Liver (tissue), 9 donors: ENCODE data around the gene HNRNPA2B1. TPM values are rescaled to one million over a fixed set of nuclear protein-coding genes. Genes with fewer than 3 reads are reported as not detected.
"Not testable (repeated sequence)": the region's sequence is repeated elsewhere in the genome, so short reads cannot be mapped to it uniquely, and the experiment has no call there.

Experiments
- DNase-seq: peaks from one replicate; pipeline ENCODE4 v3.0.0-alpha.2; 2017; ENCODE audit warnings: low spot score
- H3K27ac ChIP-seq, 2 donors: one replicate each; pipeline ENCODE4 v1.7.0; 2013; ENCODE audit warnings: inconsistent platforms in 2 of 2, low read length in 2 of 2, control low read depth in 1 of 2, low read depth in 1 of 2, mild to moderate bottlenecking in 1 of 2
- H3K27me3 ChIP-seq, 4 donors: one replicate each; pipeline versions ENCODE4 v1.6.1 to v1.7.0; 2013; ENCODE audit warnings: low read length in 3 of 4, inconsistent platforms in 1 of 4, mild to moderate bottlenecking in 1 of 4, moderate library complexity in 1 of 4; ENCODE audit not compliant: control insufficient read depth in 4 of 4, insufficient read depth in 4 of 4
- H3K36me3 ChIP-seq, 4 donors: one replicate each; pipeline versions ENCODE4 v1.6.1 to v1.7.0; 2013; ENCODE audit warnings: low read length in 3 of 4, mild to moderate bottlenecking in 3 of 4, low read depth in 1 of 4, moderate library complexity in 1 of 4; ENCODE audit not compliant: control insufficient read depth in 4 of 4, insufficient read depth in 3 of 4
- H3K4me1 ChIP-seq, 4 donors: one replicate each; pipeline versions ENCODE4 v1.6.1 to v1.7.0; 2013; ENCODE audit warnings: low read length in 3 of 4, mild to moderate bottlenecking in 3 of 4, moderate library complexity in 1 of 4; ENCODE audit not compliant: control insufficient read depth in 4 of 4, insufficient read depth in 4 of 4
- H3K4me3 ChIP-seq, 3 donors: one replicate each; pipeline versions ENCODE4 v1.6.1 to v1.7.0; 2013; ENCODE audit warnings: low read length in 3 of 3, control low read depth in 1 of 3, low read depth in 1 of 3, mild to moderate bottlenecking in 1 of 3
- H3K9ac ChIP-seq, 2 donors: one replicate each; pipeline ENCODE4 v1.7.0; 2013; ENCODE audit warnings: low read length in 2 of 2, mild to moderate bottlenecking in 2 of 2, moderate library complexity in 2 of 2, control low read depth in 1 of 2, low read depth in 1 of 2
- H3K9me3 ChIP-seq, 4 donors: one replicate each; pipeline versions ENCODE4 v1.6.1 to v1.7.0; 2013; ENCODE audit warnings: low read length in 3 of 4; ENCODE audit not compliant: control insufficient read depth in 4 of 4
- CTCF ChIP-seq: fragments of 150-350 bp; IDR thresholded peaks from 2 replicates; pipeline ENCODE4 v1.5.1; 2017; ENCODE audit warnings: improper control_type of control experiment, low read depth, low read length; ENCODE audit not compliant: missing input control
- FOXA1 ChIP-seq: IDR thresholded peaks from 2 replicates; pipeline ENCODE4 v1.6.1; 2016; ENCODE audit warnings: antibody characterized with exemption
- FOXA2 ChIP-seq: IDR thresholded peaks from 2 replicates; pipeline ENCODE4 v1.6.1; 2016; ENCODE audit warnings: antibody characterized with exemption
- GABPA ChIP-seq, 2 donors: IDR thresholded peaks in 1 of 2; conservative IDR thresholded peaks in 1 of 2; 2 replicates each; pipeline ENCODE4 v1.6.1; 2016; ENCODE audit warnings: antibody characterized with exemption in 2 of 2, mild to moderate bottlenecking in 1 of 2, moderate library complexity in 1 of 2
- HNF4G ChIP-seq: IDR thresholded peaks from 2 replicates; pipeline ENCODE4 v1.6.1; 2016; ENCODE audit warnings: antibody characterized with exemption
- NR2F2 ChIP-seq: IDR thresholded peaks from 2 replicates; pipeline ENCODE4 v1.6.1; 2016; ENCODE audit warnings: antibody characterized with exemption
- REST ChIP-seq: IDR thresholded peaks from 2 replicates; pipeline ENCODE4 v1.6.1; 2016; ENCODE audit warnings: antibody characterized with exemption, mild to moderate bottlenecking
- YY1 ChIP-seq: IDR thresholded peaks from 2 replicates; pipeline ENCODE4 v1.6.1; 2016; ENCODE audit warnings: antibody characterized with exemption, mild to moderate bottlenecking
- WGBS: extraction: QIAGEN DNeasy Blood & Tissue Kit; methylation state at CpG from one replicate; pipeline ENCODE4 v1.1.7; 2013; 5-methylcytosine and 5-hydroxymethylcytosine counted together
- polyA plus RNA-seq, 2 donors: library from polyadenylated mRNA; stranded (reverse) in 1 of 2; unstranded in 1 of 2; fragments of 200-250 nt in 1 of 2; fragments of >200 nt in 1 of 2; fragmentation: Nextera tagmentation in 1 of 2; extraction: Ambion mirVana in 1 of 2; gene quantifications; one replicate each; pipeline versions ENCODE4 v1.2.1 to v1.2.3, GENCODE V29; 2013 to 2015
- total RNA-seq, 2 donors: library from RNA; depleted of rRNA; stranded (reverse); fragments of >200 nt; gene quantifications; one replicate each; pipeline ENCODE4 v1.2.3, GENCODE V29; 2014
- TF ChIP-seq, protein P1 (sequence below): IDR thresholded peaks from 2 replicates; pipeline ENCODE4 v1.6.1; 2016; ENCODE audit warnings: antibody characterized with exemption
- TF ChIP-seq, protein P2 (sequence below): IDR thresholded peaks from 2 replicates; pipeline ENCODE4 v1.6.1; 2016; ENCODE audit warnings: antibody characterized with exemption
- donor health status: healthy.
- donor health status: healthy.
- donor health status: healthy.
- donor health status: healthy.
- donor health status: healthy.

Gene HNRNPA2B1
- total and polyA plus RNA-seq, 4 donors = 128 to 295 (median 181) TPM

- Histone ChIP-seq H3K27ac (no peak overlapping the region), H3K36me3 (no peaks in the 10 kb centered on the region), H3K9ac (no peak overlapping the region), H3K27me3 (peaks cover 0 to 3% (median 0%) of the 10 kb centered on the region in 4 donors), H3K9me3 (no peaks in the 10 kb centered on the region), H3K4me1 (peaks cover 0 to 10% (median 9%) of the 10 kb centered on the region in 4 donors), H3K4me3 (no peak overlapping the region)
- TF ChIP-seq FOXA1 = no peak
- TF ChIP-seq HNF4G = no peak
- no peak for TF ChIP-seq FOXA2
- TF ChIP-seq YY1 = no peak
- TF ChIP-seq REST = no peak
- TF ChIP-seq, protein P1, sequence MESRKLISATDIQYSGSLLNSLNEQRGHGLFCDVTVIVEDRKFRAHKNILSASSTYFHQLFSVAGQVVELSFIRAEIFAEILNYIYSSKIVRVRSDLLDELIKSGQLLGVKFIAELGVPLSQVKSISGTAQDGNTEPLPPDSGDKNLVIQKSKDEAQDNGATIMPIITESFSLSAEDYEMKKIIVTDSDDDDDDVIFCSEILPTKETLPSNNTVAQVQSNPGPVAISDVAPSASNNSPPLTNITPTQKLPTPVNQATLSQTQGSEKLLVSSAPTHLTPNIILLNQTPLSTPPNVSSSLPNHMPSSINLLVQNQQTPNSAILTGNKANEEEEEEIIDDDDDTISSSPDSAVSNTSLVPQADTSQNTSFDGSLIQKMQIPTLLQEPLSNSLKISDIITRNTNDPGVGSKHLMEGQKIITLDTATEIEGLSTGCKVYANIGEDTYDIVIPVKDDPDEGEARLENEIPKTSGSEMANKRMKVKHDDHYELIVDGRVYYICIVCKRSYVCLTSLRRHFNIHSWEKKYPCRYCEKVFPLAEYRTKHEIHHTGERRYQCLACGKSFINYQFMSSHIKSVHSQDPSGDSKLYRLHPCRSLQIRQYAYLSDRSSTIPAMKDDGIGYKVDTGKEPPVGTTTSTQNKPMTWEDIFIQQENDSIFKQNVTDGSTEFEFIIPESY = no peak
- TF ChIP-seq, protein P2, sequence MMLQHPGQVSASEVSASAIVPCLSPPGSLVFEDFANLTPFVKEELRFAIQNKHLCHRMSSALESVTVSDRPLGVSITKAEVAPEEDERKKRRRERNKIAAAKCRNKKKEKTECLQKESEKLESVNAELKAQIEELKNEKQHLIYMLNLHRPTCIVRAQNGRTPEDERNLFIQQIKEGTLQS = no peak
- TF ChIP-seq GABPA (IDR thresholded peaks at IDR 0.05 in 1 of 2, conservative IDR thresholded peaks at IDR 0.05 in 1 of 2) = no peak
- no peak for TF ChIP-seq CTCF
- TF ChIP-seq NR2F2 = no peak
- WGBS = 64% methylated on average over 15 of the region's 15 CpGs
- DNase-seq = no peak
Observed at GRCh38 chr7:26153823-26154783, 46.4 kb downstream of the HNRNPA2B1 start.

DNA sequence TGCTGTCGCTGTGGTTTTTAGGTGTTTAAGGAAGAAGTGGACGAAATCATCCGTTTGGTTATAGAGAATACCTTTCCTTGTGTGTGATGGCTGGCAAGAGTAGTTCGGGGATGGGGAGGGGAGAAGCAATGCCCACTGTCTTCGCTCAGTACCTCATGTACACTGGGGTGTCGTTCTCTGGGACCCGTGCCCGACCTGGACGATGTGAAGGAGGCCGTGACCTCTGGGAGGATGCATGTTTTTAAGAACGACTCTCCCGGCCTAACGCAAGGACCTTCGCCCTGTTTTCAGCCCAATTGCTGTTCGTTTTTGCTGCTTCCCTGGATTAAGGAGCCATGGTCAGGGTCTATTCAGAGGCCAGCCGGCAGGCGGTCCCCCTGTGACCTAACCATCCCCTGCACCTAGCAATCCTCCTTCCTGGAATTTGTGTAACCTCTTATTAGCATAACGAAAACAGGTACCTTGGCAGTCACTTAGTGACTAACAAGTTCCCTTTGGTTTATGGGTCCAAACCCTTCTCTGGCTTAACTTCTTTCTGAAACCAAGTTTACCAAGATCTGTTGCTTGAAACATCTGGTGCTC is 47.2 kb downstream of the HNRNPA2B1 start:
- no peaks in the 10 kb centered on the region for H3K9me3 ChIP-seq
- 15% methylated on average over 18 of the region's 18 CpGs for WGBS
- no peak for DNase-seq
- TF ChIP-seq GABPA (IDR thresholded peaks at IDR 0.05 in 1 of 2, conservative IDR thresholded peaks at IDR 0.05 in 1 of 2) (no peak), CTCF (no peak)
- H3K9ac ChIP-seq = no peak overlapping the region
- peak overlapping the region in 2 of 3 donors; percentile 18 to 77 for H3K4me3 ChIP-seq
- peaks cover 0 to 10% (median 9%) of the 10 kb centered on the region in 4 donors for H3K4me1 ChIP-seq
- H3K27me3 ChIP-seq = peaks cover 0 to 3% (median 0%) of the 10 kb centered on the region in 4 donors
- no peaks in the 10 kb centered on the region for H3K36me3 ChIP-seq
- no peak overlapping the region for H3K27ac ChIP-seq

- H3K4me1 ChIP-seq = peaks cover 0 to 10% (median 9%) of the 10 kb centered on the region in 4 donors
- 5% methylated on average over 54 of the region's 54 CpGs for WGBS
- not testable (repeated sequence) for H3K27ac ChIP-seq, H3K9ac ChIP-seq, H3K27me3 ChIP-seq, H3K36me3 ChIP-seq, H3K9me3 ChIP-seq, DNase-seq
- H3K4me3 ChIP-seq = peak overlapping the region in 2 of 3 donors; percentile 18 to 77
Observed at GRCh38 chr7:26152782-26153240, 47.7 kb downstream of the HNRNPA2B1 start.
